Brain microvascular endothelial cell (primary cell): ENCODE results near the gene RPL4.
"Not testable (repeated sequence)": the region's sequence is repeated elsewhere in the genome, so short reads cannot be mapped to it uniquely, and the experiment has no call there.

ENCODE experiments used
- DNase-seq: peaks from one replicate; pipeline ENCODE4 v3.0.0-alpha.2; 2020
- H3K27ac ChIP-seq: fragments of 250-450 bp; sonication (Bioruptor Pico); 2 replicates; pipeline ENCODE4 v1.5.1; 2020; ENCODE audit warnings: mild to moderate bottlenecking, moderate library complexity
- H3K27me3 ChIP-seq: fragments of 250-450 bp; sonication (Bioruptor Pico); replicated peaks from 2 replicates; pipeline ENCODE4 v1.5.1; 2020; ENCODE audit warnings: mild to moderate bottlenecking
- H3K36me3 ChIP-seq: fragments of 250-450 bp; sonication (Bioruptor Pico); replicated peaks from 2 replicates; pipeline ENCODE4 v1.5.1; 2020; ENCODE audit warnings: mild to moderate bottlenecking
- H3K4me3 ChIP-seq: 2 replicates; pipeline ENCODE4 v1.5.1; 2011; ENCODE audit warnings: low read depth, mild to moderate bottlenecking, control low read depth, low read length, moderate library complexity
- CTCF ChIP-seq: IDR thresholded peaks from 2 replicates; pipeline ENCODE4 v1.5.1; 2011; ENCODE audit warnings: low read depth, mild to moderate bottlenecking, moderate library complexity, low read length, control low read depth, inconsistent platforms; ENCODE audit errors: missing control alignments
- in situ Hi-C: cut with HindIII; loops from 2 replicates; pipeline ENCODE4 v1.10.0; 2017; ENCODE audit warnings: low sequenced_read_pairs, low pct_ligation_motif_present

Gene RPL4

GRCh38 chr15:66477011-66477410 is 27.6 kb downstream of the RPL4 start:
- H3K36me3 ChIP-seq: peaks cover 7% of the 10 kb centered on the region
- in situ Hi-C loops: no loop called here

DNA sequence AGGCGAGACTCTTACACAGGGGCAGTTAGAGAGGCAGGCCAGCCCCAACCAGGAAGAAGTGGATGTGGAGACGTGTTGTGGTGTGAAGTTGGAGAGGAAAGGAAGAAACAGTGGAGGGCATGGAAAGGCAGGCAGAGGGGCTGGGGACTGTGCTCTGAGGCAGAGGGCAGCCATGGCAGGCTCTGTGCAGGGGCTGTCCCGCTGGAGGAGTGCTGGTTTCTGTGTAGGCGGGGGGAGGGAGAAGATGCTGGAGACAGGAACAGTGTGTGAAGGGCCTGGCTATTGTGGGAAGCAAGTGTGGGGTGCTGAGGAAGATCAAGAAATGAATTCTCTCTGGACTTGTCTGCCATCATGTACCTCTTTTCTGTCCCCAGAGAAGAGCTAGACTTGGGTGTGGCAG is 28.1 kb downstream of the RPL4 start:
- no peaks in the 10 kb centered on the region for H3K27me3 ChIP-seq
- no peak overlapping the region for H3K27ac ChIP-seq
- no peak for TF ChIP-seq CTCF
- H3K4me3 ChIP-seq: no peak overlapping the region
- H3K36me3 ChIP-seq: peaks cover 2% of the 10 kb centered on the region
- in situ Hi-C loops: no loop called here
- DNase-seq: no peak

More at GRCh38 chr15:66477011-66477410, 27.6 kb downstream of the RPL4 start:
- no peak for DNase-seq
- H3K4me3 ChIP-seq: no peak overlapping the region
- TF ChIP-seq CTCF: no peak
- no peak overlapping the region for H3K27ac ChIP-seq
- H3K27me3 ChIP-seq: no peaks in the 10 kb centered on the region

GRCh38 chr15:66474963-66475362 is 29.7 kb downstream of the RPL4 start:
- TF ChIP-seq CTCF: no peak
- DNase-seq: no peak
- H3K27me3 ChIP-seq: no peaks in the 10 kb centered on the region
- no peak overlapping the region for H3K4me3 ChIP-seq
- no peaks in the 10 kb centered on the region for H3K36me3 ChIP-seq
- in situ Hi-C loops: no loop called here
- no peak overlapping the region for H3K27ac ChIP-seq

GRCh38 chr15:66474135-66474534 is 30.5 kb downstream of the RPL4 start:
- H3K27ac ChIP-seq: no peak overlapping the region
- no peaks in the 10 kb centered on the region for H3K36me3 ChIP-seq
- no peak overlapping the region for H3K4me3 ChIP-seq
- no peak for DNase-seq
- in situ Hi-C loops: no loop called here
- no peak for TF ChIP-seq CTCF
- H3K27me3 ChIP-seq: no peaks in the 10 kb centered on the region

- Histone ChIP-seq H3K27ac (no peak overlapping the region), H3K36me3 (no peaks in the 10 kb centered on the region), H3K4me3 (no peak overlapping the region), H3K27me3 (no peaks in the 10 kb centered on the region)
- TF ChIP-seq CTCF: no peak
- no peak for DNase-seq
- in situ Hi-C loops: no loop called here
Observed at GRCh38 chr15:66472176-66472999, 32.3 kb downstream of the RPL4 start.

- H3K27me3 ChIP-seq, H3K36me3 ChIP-seq, DNase-seq, in situ Hi-C loops, H3K27ac ChIP-seq, H3K4me3 ChIP-seq: not testable (repeated sequence)
Observed at GRCh38 chr15:66470825-66471224, 33.8 kb downstream of the RPL4 start.

GRCh38 chr15:66467162-66468040 is 37.3 kb downstream of the RPL4 start:
- H3K27ac ChIP-seq, DNase-seq, H3K4me3 ChIP-seq, in situ Hi-C loops, H3K36me3 ChIP-seq, H3K27me3 ChIP-seq: not testable (repeated sequence)

- H3K27me3 ChIP-seq, H3K27ac ChIP-seq, H3K36me3 ChIP-seq, DNase-seq, H3K4me3 ChIP-seq, in situ Hi-C loops: not testable (repeated sequence)
Observed at GRCh38 chr15:66465294-66465693, 39.4 kb downstream of the RPL4 start.
